Neural cell (in vitro differentiated cells): ENCODE measurements around the gene ENHO.

Experiments
- CTCF ChIP-seq: fragments of 450-650 bp; IDR thresholded peaks from 2 replicates; pipeline ENCODE4 v1.5.1; 2014; ENCODE audit warnings: antibody characterized with exemption, mild to moderate bottlenecking, moderate library complexity; ENCODE audit not compliant: poor library complexity, severe bottlenecking
- EP300 ChIP-seq: fragments of 450-650 bp; conservative IDR thresholded peaks from 2 replicates; pipeline ENCODE4 v1.6.1; 2014; ENCODE audit warnings: antibody characterized with exemption, mild to moderate bottlenecking, moderate library complexity; ENCODE audit not compliant: poor library complexity, severe bottlenecking
- EZH2 ChIP-seq: fragments of 200-600, 300-800 bp; shearing (Covaris generic), sonication (generic); IDR thresholded peaks from 2 replicates; pipeline ENCODE4 v1.6.1; 2014; ENCODE audit warnings: antibody characterized with exemption, low read length, borderline replicate concordance, mild to moderate bottlenecking; ENCODE audit not compliant: insufficient read depth, poor library complexity, severe bottlenecking
- MXI1 ChIP-seq: fragments of 450-650 bp; conservative IDR thresholded peaks from 2 replicates; pipeline ENCODE4 v1.6.1; 2014; ENCODE audit warnings: antibody characterized with exemption, mild to moderate bottlenecking; ENCODE audit not compliant: poor library complexity, severe bottlenecking
- POLR2AphosphoS5 ChIP-seq: IDR thresholded peaks from 2 replicates; pipeline ENCODE4 v1.6.1; 2012
- RAD21 ChIP-seq: fragments of 450-650 bp; conservative IDR thresholded peaks from 2 replicates; pipeline ENCODE4 v1.6.1; 2014; ENCODE audit warnings: antibody characterized with exemption, mild to moderate bottlenecking, moderate library complexity
- SMC3 ChIP-seq: fragments of 450-650 bp; conservative IDR thresholded peaks from 2 replicates; pipeline ENCODE4 v1.6.1; 2014; ENCODE audit warnings: antibody characterized with exemption, mild to moderate bottlenecking, moderate library complexity; ENCODE audit not compliant: poor library complexity
- TAF1 ChIP-seq: IDR thresholded peaks from 2 replicates; pipeline ENCODE4 v1.6.1; 2012; ENCODE audit warnings: low read depth
- TF ChIP-seq, protein P1 (sequence below): IDR thresholded peaks from 2 replicates; pipeline ENCODE4 v1.6.1; 2012; ENCODE audit warnings: borderline replicate concordance

DNA sequence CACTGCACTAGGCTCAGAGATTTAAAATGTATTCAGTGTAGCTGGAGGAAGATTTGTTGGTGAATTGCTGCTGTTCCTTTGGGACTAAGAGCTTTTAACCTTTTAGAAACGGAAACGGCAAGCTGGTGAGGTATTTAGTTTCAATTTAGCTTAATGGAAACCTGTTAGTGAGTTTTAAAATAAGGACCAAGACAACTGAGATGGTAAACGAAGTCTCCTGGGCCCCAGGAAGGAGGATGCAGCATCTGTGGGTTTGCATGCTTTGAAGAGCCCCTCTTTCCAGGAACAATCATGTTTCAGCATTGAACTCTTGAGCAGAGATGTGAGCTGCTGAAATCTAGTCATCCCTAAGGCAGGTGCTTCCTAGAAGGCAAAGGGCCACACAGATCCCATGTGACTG is 47.7 kb downstream of the ENHO start:
- TF ChIP-seq CTCF (no peak), EP300 (no peak), EZH2 (no peak), POLR2AphosphoS5 (no peak), TAF1 (no peak), SMC3 (no peak), MXI1 (no peak), RAD21 (no peak)
- TF ChIP-seq, protein P1, sequence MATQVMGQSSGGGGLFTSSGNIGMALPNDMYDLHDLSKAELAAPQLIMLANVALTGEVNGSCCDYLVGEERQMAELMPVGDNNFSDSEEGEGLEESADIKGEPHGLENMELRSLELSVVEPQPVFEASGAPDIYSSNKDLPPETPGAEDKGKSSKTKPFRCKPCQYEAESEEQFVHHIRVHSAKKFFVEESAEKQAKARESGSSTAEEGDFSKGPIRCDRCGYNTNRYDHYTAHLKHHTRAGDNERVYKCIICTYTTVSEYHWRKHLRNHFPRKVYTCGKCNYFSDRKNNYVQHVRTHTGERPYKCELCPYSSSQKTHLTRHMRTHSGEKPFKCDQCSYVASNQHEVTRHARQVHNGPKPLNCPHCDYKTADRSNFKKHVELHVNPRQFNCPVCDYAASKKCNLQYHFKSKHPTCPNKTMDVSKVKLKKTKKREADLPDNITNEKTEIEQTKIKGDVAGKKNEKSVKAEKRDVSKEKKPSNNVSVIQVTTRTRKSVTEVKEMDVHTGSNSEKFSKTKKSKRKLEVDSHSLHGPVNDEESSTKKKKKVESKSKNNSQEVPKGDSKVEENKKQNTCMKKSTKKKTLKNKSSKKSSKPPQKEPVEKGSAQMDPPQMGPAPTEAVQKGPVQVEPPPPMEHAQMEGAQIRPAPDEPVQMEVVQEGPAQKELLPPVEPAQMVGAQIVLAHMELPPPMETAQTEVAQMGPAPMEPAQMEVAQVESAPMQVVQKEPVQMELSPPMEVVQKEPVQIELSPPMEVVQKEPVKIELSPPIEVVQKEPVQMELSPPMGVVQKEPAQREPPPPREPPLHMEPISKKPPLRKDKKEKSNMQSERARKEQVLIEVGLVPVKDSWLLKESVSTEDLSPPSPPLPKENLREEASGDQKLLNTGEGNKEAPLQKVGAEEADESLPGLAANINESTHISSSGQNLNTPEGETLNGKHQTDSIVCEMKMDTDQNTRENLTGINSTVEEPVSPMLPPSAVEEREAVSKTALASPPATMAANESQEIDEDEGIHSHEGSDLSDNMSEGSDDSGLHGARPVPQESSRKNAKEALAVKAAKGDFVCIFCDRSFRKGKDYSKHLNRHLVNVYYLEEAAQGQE: no peak
